ENCODE measurements around the gene AP2A2. TPM values are rescaled to one million over a fixed set of nuclear protein-coding genes. Genes with fewer than 3 reads are reported as not detected.

The AP2A2 gene
- 26.3 and 32.5 TPM in 2 replicates for total RNA-seq

DNA sequence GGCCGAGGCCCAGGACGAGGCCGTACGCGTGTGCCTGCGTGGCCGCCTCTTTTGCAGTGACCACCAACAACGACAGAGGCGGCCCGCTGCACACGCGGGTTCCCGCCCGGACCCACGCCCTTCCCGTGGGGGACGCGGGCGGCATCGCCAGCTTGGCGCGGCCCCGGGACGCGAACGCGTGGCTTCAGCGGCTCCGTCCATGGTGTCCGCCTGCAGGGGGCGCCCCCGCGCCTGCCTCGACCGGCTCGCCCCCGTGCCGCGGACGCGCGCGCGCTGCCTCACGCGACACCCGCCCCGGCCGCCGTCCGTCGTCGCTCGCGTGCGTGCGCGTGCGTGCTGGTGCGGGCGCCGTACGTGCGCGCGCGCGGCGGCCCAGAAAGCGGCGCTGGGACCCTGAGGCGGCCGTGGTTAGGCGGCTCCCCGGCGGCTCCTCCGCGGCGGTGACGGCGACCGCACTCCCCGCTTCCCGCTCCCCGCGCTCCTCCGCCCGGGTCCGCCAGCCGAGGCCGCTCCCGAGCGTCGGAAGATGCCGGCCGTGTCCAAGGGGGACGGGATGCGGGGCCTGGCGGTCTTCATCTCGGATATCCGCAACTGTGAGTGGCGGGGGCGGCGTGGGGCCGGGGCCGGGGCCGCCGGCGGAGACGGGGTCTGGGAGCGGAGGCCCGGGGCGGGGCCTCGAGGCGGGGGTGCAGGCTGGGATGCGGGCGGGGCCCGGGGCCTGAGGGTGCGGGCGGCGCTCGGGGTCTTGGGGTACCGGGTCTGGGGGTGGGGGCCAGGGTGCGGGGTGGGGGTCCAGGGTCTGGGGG lies at the start of gene AP2A2:
TSS of gene AP2A2 (plus strand) at position 375 of the 806 bp plus-strand sequence. CDS start at position 527, 152 bp downstream.
- peak; percentile 65 for DNase-seq (ENCODE audit: low read depth, low spot score)

DNA sequence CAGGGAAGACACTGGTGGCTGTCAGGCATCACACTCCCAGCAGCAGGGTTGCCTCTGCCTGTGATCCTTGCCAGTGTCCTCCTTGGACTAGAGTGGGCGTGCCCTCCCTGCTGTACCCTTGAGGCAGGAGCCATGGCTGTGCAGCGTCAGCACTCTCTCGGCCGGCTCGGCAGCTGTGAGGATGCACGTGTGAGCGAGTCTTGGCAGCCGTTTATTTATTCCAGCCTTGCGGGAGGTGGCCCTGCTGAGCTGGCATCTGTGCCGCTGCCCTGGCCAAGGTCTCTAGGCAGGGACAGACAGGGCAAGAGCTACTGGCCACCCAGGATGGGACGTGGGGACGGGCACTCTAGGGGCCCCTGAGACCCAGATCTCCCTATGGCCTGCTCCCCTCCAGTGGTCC lies 49.1 kb upstream of the AP2A2 start:
- DNase-seq (ENCODE audit: low read depth, low spot score): no peak

GRCh38 chr11:877565-877964 lies 48.1 kb upstream of the AP2A2 start:
- no peak for DNase-seq (ENCODE audit: low read depth, low spot score)

DNA sequence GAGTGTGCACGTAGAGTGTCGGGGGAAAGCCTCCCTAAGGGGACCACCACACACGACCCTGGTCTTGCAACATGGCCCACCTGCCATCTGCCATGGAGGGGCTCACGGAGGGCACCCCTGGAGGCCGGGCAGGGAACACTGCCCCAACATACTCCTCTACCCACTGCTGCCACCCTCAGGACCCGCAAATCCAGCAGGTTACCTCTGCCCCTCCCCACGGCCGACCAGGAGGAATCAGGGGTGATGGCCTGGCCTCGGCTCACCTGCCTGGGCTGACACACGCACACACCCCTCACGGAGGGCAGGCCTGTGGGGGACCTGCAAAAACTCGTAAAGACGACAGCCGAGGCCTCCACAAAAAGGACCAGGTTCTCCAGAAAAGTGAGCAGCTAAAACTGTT lies 45.2 kb upstream of the AP2A2 start:
- no peak for DNase-seq (ENCODE audit: low read depth, low spot score)

GRCh38 chr11:882596-882995 lies 43.1 kb upstream of the AP2A2 start:
- DNase-seq (ENCODE audit: low read depth, low spot score): no peak

DNA sequence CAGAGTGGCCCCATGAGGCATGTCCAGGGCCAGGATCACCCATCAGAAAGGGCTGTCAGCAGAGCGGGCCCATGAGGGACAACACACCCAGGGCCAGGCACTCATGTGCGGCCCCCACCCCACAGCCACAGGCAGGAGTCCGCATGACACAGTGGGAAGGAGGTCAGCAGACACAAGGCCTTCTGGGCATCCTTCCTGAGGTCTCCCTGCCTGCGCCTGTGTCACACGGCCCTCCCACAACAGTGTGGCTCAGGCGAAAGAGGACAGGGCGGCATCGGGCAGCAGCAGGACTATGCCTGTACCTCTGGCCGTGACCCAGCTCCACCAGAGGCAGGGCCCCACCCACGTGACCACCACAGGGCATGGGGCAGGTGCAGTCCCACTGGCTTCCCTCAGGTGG lies 42.1 kb upstream of the AP2A2 start:
- DNase-seq (ENCODE audit: low read depth, low spot score): no peak

- no peak for DNase-seq (ENCODE audit: low read depth, low spot score)
Observed at GRCh38 chr11:884578-885070, 41.0 kb upstream of the AP2A2 start.

- DNase-seq (ENCODE audit: low read depth, low spot score): no peak
Observed at GRCh38 chr11:886568-886967, 39.1 kb upstream of the AP2A2 start.

DNA sequence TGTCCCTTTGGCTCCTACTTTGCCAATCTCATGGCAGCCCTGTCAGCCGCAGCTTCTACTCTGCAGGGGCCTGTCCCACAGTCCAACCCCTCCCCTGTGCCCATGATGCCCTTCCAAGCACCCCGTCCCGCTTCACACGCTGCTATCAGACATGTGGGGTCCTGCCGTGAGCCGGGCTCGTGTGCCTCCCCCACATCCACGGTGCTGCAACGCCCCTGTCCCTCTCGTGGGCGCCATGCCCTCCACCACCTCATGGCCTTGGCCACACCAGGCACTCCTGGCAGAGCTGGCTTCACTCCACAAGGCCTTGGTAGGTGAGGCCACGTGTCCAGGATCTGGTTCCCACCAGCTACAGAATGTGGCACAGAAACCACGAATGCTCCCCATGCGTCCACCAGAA lies 38.1 kb upstream of the AP2A2 start:
- no peak for DNase-seq (ENCODE audit: low read depth, low spot score)

GRCh38 chr11:888310-889212 lies 37.1 kb upstream of the AP2A2 start:
- DNase-seq (ENCODE audit: low read depth, low spot score): no peak

- no peak for DNase-seq (ENCODE audit: low read depth, low spot score)
Observed at GRCh38 chr11:889257-889656, 36.4 kb upstream of the AP2A2 start.

DNA sequence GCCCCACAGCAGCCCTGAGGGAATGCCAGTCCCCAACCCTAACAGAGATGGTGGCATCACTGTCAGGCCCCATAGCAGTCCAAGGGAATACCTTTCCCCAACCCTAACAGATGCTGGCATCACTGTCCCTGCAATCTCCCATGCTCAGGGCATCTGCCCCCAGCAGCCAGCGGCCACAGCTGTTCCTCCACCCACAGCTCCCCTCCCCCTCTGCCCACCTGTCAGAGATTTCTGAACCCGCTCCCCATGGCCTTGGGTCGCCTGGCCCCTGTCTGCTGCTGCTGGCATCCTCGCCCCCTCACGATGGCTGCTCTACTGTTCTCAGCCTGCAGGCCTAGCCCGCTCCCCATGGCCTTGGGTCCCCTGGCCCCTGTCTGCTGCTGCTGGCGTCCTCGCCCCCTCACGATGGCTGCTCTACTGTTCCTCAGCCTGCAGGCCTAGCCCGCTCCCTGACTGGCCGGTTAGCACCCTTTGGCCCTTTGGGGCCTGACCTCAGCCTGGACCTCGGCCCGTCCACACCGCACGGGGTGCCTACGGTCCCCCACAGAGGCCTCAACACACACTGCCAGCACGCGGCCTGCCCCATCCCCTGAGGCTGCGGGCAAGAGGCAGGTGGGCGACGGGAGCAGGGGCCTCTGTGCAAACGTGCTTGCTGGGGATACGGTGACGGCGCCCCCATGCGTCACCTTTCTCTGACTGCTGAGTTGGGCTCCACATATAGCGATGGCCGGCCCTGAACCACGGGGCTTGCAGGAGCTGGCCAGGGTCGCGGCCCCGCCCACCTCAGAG lies 35.8 kb upstream of the AP2A2 start:
- no peak for DNase-seq (ENCODE audit: low read depth, low spot score)

DNA sequence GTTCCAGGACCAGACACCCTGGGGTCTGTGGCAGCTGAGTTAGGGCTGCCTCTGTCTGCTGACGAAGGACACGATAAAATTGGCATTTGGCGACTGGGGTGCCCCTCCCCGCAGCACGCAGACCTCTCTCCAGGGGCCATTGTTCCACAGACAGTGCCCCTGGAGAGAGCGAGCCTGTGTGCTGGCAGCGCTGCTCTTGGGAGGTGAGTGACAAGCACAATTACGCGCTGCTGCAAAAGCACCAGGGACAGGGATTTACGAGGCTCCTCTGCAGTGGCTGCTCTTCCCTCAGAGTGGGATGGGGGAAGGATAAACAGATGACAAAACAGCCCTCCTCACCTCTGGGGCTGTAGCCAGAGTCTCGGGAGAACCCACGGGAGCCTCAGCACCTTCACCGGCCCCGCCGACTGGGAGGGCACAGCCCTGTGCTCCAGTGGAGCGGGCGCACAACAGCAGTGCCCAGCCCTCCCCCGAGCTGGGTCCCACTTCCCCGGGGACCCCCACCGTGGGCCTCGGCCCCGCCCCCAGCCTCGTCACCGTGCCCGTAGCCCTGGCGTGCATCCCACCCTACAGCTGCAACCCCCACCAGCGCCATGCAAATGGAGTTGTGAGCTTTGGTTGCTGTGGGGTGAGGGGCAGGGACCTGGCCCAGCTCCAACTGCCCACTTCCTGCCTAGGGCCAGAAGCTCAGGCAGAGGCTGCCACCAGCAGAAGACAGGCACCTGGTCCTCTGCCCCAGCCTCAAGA lies 34.7 kb upstream of the AP2A2 start:
- DNase-seq (ENCODE audit: low read depth, low spot score): no peak

DNA sequence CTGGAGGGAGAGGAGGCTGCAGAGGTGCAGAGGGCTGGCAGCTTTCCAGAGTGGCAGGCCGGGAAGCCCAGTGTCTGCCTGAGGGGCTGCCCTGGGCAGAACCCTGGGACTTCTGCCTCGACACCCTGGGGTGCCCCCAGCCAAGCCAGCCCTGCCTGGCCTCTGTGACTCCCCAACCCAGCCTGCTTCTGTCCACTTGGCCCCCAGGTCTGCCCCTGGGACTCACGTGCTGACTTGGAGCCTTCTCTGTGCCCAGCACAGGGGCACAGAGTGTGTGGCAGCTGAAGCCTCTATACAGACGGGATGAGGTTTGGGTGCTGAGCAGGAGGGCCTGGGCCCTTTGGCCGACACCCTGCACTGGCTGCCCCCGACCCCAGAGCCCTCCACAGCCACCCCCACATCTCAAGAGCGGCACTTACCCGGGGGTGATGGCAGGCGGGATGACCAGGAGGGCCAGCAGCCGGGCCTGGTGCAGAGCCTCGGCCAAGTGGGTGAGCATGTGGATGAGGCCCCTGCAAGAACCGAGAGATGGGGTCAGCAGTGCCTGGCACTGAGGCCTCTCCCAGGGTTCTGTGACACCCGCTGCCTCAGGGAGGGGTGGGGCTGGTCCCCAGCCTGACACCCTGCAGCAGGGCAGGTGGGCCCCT lies 32.5 kb upstream of the AP2A2 start:
- no peak for DNase-seq (ENCODE audit: low read depth, low spot score)

DNA sequence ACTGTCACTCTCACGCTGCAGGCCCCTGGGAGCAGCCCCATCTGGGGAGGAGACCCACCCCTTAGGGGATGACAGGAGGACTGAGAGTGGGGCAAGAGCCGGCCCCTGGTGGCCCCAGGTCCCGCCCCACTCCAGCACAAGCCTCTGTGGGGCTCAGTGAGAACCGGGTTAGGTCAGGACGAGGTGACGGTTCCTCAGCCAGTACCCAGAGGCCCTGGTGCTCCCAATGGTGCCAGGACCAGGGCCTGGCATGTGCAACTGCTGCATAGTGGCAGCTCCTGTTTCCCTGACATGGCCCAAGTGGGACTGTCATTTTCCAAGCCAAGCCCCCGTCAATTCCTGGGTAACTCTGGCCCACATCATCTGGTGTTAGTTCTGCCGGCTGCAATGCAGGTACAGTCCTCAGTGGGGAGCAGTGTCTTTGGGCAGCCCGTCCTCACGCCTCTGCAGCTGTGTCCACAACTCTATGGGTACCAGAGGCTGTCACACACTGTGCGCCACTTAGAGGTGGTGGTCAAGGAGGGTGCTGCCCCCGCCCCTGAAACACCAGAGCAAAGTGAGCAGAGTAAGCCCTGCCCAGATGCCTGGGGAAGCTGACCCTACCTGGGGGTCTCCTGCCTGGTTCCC lies 31.0 kb upstream of the AP2A2 start:
- no peak for DNase-seq (ENCODE audit: low read depth, low spot score)

GRCh38 chr11:895331-896110 lies 30.1 kb upstream of the AP2A2 start:
- DNase-seq (ENCODE audit: low read depth, low spot score): no peak

- DNase-seq (ENCODE audit: low read depth, low spot score): no peak
Observed at GRCh38 chr11:897253-898142, 28.2 kb upstream of the AP2A2 start.

DNA sequence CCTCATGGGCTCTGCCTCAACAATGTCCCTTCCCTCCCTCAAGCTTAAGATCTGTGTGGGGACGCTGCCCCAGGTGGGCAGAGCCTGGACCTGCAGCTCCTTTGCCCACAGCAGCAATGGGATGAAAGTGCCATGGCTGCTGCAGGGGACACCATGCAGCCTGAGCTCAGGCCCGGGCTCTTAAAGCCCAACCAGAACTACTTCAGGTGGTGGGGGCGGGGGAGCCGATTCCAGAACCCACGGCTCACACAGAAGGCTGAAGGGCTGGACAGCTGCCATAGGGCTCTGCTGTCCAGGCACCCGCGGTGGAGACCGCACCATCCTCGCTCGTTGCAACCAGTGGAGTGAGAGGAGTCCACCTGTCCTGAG lies 27.5 kb upstream of the AP2A2 start:
- no peak for DNase-seq (ENCODE audit: low read depth, low spot score)
